IPS-20b (cell line): Measurements from ENCODE around the gene FNDC3B.

Experiments used
- H3K27ac ChIP-seq: one replicate; pipeline ENCODE4 v1.5.1; 2013; ENCODE audit warnings: low read length
- H3K27me3 ChIP-seq: 2 replicates; pipeline ENCODE4 v1.6.1; 2013; ENCODE audit warnings: mild to moderate bottlenecking, low read length, inconsistent platforms; ENCODE audit not compliant: insufficient read depth
- H3K36me3 ChIP-seq: 2 replicates; pipeline ENCODE4 v1.6.1; 2013; ENCODE audit warnings: low read depth, mild to moderate bottlenecking, inconsistent platforms, low read length, moderate library complexity; ENCODE audit not compliant: insufficient read depth
- H3K4me1 ChIP-seq: 2 replicates; pipeline ENCODE4 v1.6.1; 2013; ENCODE audit warnings: mild to moderate bottlenecking, control low read depth, inconsistent platforms, low read length, moderate library complexity; ENCODE audit not compliant: insufficient read depth
- H3K4me3 ChIP-seq: 2 replicates; pipeline ENCODE4 v1.5.1; 2013; ENCODE audit warnings: mild to moderate bottlenecking, low read length, inconsistent platforms
- H3K9ac ChIP-seq: 2 replicates; pipeline ENCODE4 v1.6.1; 2013; ENCODE audit warnings: low read depth, mild to moderate bottlenecking, inconsistent platforms, low read length, moderate library complexity
- H3K9me3 ChIP-seq: 2 replicates; pipeline ENCODE4 v1.6.1; 2013; ENCODE audit warnings: mild to moderate bottlenecking, low read depth, low read length, inconsistent platforms; ENCODE audit not compliant: insufficient read depth

FNDC3B gene

GRCh38 chr3:172300862-172301261, 261.5 kb downstream of the FNDC3B start:
- Histone ChIP-seq H3K9ac (no peak overlapping the region), H3K4me1 (peaks cover 18% of the 10 kb centered on the region; the same call in 1 of the 2 replicates), H3K27ac (no peak overlapping the region), H3K4me3 (no peak overlapping the region), H3K36me3 (peaks cover 36% of the 10 kb centered on the region; the same call in 1 of the 2 replicates), H3K9me3 (no peaks in the 10 kb centered on the region), H3K27me3 (no peaks in the 10 kb centered on the region)

GRCh38 chr3:172302203-172302602, 262.8 kb downstream of the FNDC3B start:
- Histone ChIP-seq H3K4me3 (no peak overlapping the region), H3K36me3 (peaks cover 30% of the 10 kb centered on the region; the same call in 1 of the 2 replicates), H3K9me3 (no peaks in the 10 kb centered on the region), H3K27ac (no peak overlapping the region), H3K4me1 (peaks cover 18% of the 10 kb centered on the region; the same call in 1 of the 2 replicates), H3K27me3 (no peaks in the 10 kb centered on the region), H3K9ac (no peak overlapping the region)

GRCh38 chr3:172303181-172303580, 263.8 kb downstream of the FNDC3B start:
- peaks cover 38% of the 10 kb centered on the region; the same call in 1 of the 2 replicates for H3K36me3 ChIP-seq
- H3K27ac ChIP-seq: no peak overlapping the region
- H3K27me3 ChIP-seq: no peaks in the 10 kb centered on the region
- H3K4me3 ChIP-seq: no peak overlapping the region
- H3K9ac ChIP-seq: no peak overlapping the region
- peaks cover 18% of the 10 kb centered on the region; the same call in 1 of the 2 replicates for H3K4me1 ChIP-seq
- H3K9me3 ChIP-seq: no peaks in the 10 kb centered on the region

- no peaks in the 10 kb centered on the region for H3K9me3 ChIP-seq
- H3K4me3 ChIP-seq: no peak overlapping the region
- peaks cover 18% of the 10 kb centered on the region; the same call in 1 of the 2 replicates for H3K4me1 ChIP-seq
- no peak overlapping the region for H3K27ac ChIP-seq
- no peaks in the 10 kb centered on the region for H3K27me3 ChIP-seq
- H3K9ac ChIP-seq: no peak overlapping the region
- peaks cover 41% of the 10 kb centered on the region for H3K36me3 ChIP-seq
Measured at GRCh38 chr3:172303941-172304558, 264.7 kb downstream of the FNDC3B start.

GRCh38 chr3:172305552-172305951, 266.2 kb downstream of the FNDC3B start:
- H3K36me3 ChIP-seq: peaks cover 52% of the 10 kb centered on the region

DNA sequence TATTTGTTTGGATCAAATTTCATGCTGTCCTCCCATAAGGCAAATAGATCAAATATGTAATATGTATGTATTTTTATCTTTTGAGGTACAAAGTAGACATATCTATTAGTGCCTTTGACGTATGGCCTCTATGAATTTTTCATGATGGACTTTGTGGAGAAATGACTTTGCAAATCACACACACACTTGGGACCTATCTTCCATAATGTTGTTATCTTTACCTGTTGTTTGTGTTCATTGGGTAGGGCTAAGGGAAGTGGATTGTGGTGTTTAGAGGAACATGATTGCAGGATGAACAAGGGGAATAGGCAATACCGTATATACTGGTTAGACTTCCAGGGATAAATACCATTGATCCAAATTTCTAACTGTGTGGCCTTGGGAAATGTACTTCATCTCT, 266.6 kb downstream of the FNDC3B start:
- H3K27ac ChIP-seq: no peak overlapping the region
- H3K36me3 ChIP-seq: peaks cover 53% of the 10 kb centered on the region
- H3K4me3 ChIP-seq: no peak overlapping the region
- H3K4me1 ChIP-seq: peaks cover 11% of the 10 kb centered on the region; the same call in 1 of the 2 replicates
- no peaks in the 10 kb centered on the region for H3K27me3 ChIP-seq
- H3K9ac ChIP-seq: no peak overlapping the region
- no peaks in the 10 kb centered on the region for H3K9me3 ChIP-seq

More at GRCh38 chr3:172305552-172305951, 266.2 kb downstream of the FNDC3B start:
- Histone ChIP-seq H3K4me3 (no peak overlapping the region), H3K9me3 (no peaks in the 10 kb centered on the region), H3K4me1 (peaks cover 15% of the 10 kb centered on the region; the same call in 1 of the 2 replicates), H3K27ac (no peak overlapping the region), H3K27me3 (no peaks in the 10 kb centered on the region), H3K9ac (no peak overlapping the region)

DNA sequence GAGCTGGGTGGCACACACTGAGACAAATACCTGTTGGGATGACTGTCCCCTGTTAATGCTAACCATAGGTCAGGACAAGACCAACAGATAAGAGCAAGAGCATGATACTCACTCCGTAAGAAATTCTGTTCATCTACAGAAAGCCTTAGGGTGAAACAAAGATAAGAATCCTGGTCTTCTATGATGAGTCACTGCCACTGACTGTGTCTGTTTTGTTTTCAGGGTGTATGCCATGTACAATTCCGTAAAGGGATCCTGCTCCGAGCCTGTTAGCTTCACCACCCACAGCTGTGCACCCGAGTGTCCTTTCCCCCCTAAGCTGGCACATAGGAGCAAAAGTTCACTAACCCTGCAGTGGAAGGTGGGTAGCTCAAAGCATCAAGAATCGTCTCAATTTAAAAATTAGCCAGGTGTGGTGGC, 267.8 kb downstream of the FNDC3B start:
- no peak overlapping the region for H3K27ac ChIP-seq
- H3K4me1 ChIP-seq: peaks cover 5% of the 10 kb centered on the region; the same call in 1 of the 2 replicates
- peaks cover 61% of the 10 kb centered on the region for H3K36me3 ChIP-seq
- H3K4me3 ChIP-seq: no peak overlapping the region
- no peaks in the 10 kb centered on the region for H3K27me3 ChIP-seq
- no peak overlapping the region for H3K9ac ChIP-seq
- H3K9me3 ChIP-seq: no peaks in the 10 kb centered on the region

GRCh38 chr3:172309059-172309458, 269.7 kb downstream of the FNDC3B start:
- H3K9ac ChIP-seq: no peak overlapping the region
- no peaks in the 10 kb centered on the region for H3K27me3 ChIP-seq
- H3K9me3 ChIP-seq: no peaks in the 10 kb centered on the region
- H3K27ac ChIP-seq: no peak overlapping the region
- peaks cover 5% of the 10 kb centered on the region for H3K4me1 ChIP-seq
- H3K36me3 ChIP-seq: peaks cover 81% of the 10 kb centered on the region
- H3K4me3 ChIP-seq: no peak overlapping the region

GRCh38 chr3:172309741-172310427, 270.5 kb downstream of the FNDC3B start:
- no peak overlapping the region for H3K27ac ChIP-seq
- no peak overlapping the region for H3K4me3 ChIP-seq
- peaks cover 85% of the 10 kb centered on the region for H3K36me3 ChIP-seq
- no peak overlapping the region for H3K9ac ChIP-seq
- peaks cover 11% of the 10 kb centered on the region for H3K4me1 ChIP-seq
- no peaks in the 10 kb centered on the region for H3K9me3 ChIP-seq
- H3K27me3 ChIP-seq: no peaks in the 10 kb centered on the region

DNA sequence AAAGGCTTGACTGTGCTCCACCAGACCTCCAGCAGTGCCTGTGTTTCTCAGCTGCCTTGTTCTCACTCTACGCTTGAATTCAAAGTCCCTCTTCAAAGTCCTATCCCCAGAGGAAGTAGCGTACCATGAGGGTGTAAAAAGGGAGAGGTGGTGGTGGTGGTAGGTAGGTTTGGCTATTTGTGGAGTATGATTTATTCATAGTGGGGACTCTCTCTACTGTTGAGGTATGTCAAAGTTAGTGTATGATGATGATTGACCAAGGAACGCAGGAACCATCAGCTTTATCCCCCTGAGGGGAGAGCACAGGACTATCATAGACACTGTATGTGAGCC, 271.0 kb downstream of the FNDC3B start:
- Histone ChIP-seq H3K36me3 (peaks cover 80% of the 10 kb centered on the region), H3K9me3 (no peaks in the 10 kb centered on the region), H3K4me3 (no peak overlapping the region), H3K4me1 (peaks cover 14% of the 10 kb centered on the region), H3K9ac (no peak overlapping the region), H3K27ac (no peak overlapping the region), H3K27me3 (no peaks in the 10 kb centered on the region)

- peaks cover 18% of the 10 kb centered on the region for H3K4me1 ChIP-seq
- H3K27me3 ChIP-seq: no peaks in the 10 kb centered on the region
- peaks cover 76% of the 10 kb centered on the region for H3K36me3 ChIP-seq
- no peak overlapping the region for H3K9ac ChIP-seq
- H3K9me3 ChIP-seq: no peaks in the 10 kb centered on the region
- no peak overlapping the region for H3K4me3 ChIP-seq
- H3K27ac ChIP-seq: no peak overlapping the region
Measured at GRCh38 chr3:172311217-172311616, 271.8 kb downstream of the FNDC3B start.

DNA sequence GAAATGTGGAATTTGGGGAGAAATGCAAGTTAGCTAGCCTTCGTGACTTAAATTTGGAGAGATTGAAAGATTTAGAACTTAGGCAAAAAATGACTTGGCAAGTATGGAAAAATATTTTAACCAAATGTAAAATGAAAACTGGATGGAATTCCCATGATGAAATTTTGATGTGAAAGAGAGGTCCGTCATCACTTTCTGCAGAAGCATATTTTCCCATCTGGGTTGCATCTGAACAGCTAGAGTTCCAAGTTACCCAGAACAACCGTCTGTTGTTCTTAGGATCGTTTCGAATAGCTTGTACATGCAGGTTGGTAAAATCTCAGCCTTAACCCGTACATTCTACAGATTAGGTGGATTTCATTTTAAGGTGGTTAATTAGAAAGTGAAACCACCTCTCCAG, 272.6 kb downstream of the FNDC3B start:
- H3K9ac ChIP-seq: no peak overlapping the region
- no peaks in the 10 kb centered on the region for H3K27me3 ChIP-seq
- peaks cover 18% of the 10 kb centered on the region for H3K4me1 ChIP-seq
- H3K4me3 ChIP-seq: no peak overlapping the region
- no peaks in the 10 kb centered on the region for H3K9me3 ChIP-seq
- H3K27ac ChIP-seq: no peak overlapping the region
- peaks cover 77% of the 10 kb centered on the region for H3K36me3 ChIP-seq
